ENCODE measurements around the gene SLC34A2. TPM values are rescaled to one million over a fixed set of nuclear protein-coding genes. Genes with fewer than 3 reads are reported as not detected.

SLC34A2 gene
- total RNA-seq, 1 donor from 2014 or later, result not detected

DNA sequence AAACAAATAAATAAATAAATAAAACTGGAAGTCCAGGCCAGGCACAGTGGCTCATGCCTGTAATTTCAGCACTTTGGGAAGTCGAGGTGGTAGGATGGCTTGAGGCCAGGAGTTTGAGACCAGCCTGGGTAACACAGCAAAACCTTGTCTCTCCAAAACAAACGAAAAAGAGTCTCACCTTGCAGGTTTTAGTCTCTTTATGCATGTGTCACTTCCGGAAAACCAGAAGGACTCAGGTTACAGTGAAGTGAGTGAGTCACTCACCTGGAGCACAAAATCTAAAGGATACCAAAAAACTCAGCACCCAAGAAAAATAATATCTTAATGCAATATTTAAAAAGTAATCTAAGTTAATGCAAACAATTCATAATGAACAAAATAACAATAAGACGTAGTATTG lies 20.1 kb upstream of the SLC34A2 start:
- Mint-ChIP-seq H3K4me3 (no peak overlapping the region), H3K27me3 (ENCODE audit: low read depth) (no peaks in the 10 kb centered on the region), H3K4me1 (no peaks in the 10 kb centered on the region), H3K36me3 (ENCODE audit: low read depth) (no peaks in the 10 kb centered on the region), H3K27ac (ENCODE audit: unreplicated experiment) (no peak overlapping the region), H3K9me3 (no peaks in the 10 kb centered on the region)
- DNase-seq (ENCODE audit: low read depth, low spot score), result no peak
- TF ChIP-seq, protein P1, sequence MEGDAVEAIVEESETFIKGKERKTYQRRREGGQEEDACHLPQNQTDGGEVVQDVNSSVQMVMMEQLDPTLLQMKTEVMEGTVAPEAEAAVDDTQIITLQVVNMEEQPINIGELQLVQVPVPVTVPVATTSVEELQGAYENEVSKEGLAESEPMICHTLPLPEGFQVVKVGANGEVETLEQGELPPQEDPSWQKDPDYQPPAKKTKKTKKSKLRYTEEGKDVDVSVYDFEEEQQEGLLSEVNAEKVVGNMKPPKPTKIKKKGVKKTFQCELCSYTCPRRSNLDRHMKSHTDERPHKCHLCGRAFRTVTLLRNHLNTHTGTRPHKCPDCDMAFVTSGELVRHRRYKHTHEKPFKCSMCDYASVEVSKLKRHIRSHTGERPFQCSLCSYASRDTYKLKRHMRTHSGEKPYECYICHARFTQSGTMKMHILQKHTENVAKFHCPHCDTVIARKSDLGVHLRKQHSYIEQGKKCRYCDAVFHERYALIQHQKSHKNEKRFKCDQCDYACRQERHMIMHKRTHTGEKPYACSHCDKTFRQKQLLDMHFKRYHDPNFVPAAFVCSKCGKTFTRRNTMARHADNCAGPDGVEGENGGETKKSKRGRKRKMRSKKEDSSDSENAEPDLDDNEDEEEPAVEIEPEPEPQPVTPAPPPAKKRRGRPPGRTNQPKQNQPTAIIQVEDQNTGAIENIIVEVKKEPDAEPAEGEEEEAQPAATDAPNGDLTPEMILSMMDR (conservative IDR thresholded peaks at IDR 0.05), result no peak

DNA sequence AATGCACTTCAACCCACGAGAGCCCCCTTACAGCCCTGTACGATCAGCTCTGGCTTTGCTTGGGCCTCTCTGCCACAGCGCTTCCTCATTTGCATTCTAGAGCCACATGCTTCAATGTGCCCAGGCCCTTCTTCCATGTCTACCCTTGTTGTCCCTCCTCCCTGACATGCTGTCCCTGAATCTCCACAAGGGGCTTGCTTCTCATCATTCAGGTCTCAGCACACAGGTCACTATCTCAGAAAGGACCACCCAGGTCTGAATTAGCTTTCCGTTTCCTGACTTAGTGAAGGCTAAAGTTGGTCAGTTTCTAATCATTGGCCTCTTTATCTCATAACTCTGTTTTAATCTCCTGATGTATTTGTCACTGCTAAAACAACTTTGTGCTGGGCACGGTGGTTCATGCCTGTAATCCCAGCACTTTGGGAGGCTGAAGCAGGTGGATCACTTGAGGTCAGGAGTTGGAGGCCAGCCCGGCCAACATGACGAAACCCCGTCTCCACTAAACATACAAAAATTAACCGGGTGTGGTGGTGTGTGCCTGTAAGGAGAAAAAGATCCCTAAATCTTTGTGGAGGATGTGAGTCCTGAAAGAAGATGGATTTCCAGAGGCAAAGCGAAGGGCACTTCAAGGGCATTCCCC lies 17.9 kb upstream of the SLC34A2 start:
- Mint-ChIP-seq H3K27me3 (ENCODE audit: low read depth) (no peaks in the 10 kb centered on the region), H3K36me3 (ENCODE audit: low read depth) (no peaks in the 10 kb centered on the region), H3K9me3 (no peaks in the 10 kb centered on the region), H3K27ac (ENCODE audit: unreplicated experiment) (no peak overlapping the region), H3K4me3 (no peak overlapping the region), H3K4me1 (no peaks in the 10 kb centered on the region)
- no peak for DNase-seq (ENCODE audit: low read depth, low spot score)
- TF ChIP-seq, protein P1 (conservative IDR thresholded peaks at IDR 0.05), result no peak

DNA sequence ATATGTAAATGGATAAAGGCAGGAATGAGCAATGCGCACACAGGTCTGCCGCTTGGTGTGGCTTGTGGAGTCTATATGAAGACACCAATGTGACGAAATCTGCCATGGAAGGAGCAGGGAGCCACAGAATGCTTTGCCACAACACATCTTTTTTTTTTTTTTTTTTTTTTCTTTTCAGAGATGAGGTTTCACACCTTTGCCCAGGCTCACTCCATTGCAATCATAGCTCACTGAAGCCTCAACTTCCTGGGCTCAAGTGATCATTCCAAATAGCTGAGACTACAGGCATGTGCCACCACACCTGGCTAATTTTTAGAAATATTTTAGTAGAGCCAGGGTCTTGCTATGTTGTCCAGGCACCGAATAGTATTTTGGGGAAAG lies 17.4 kb upstream of the SLC34A2 start:
- H3K4me3 Mint-ChIP-seq, result no peak overlapping the region
- DNase-seq (ENCODE audit: low read depth, low spot score), result no peak
- no peaks in the 10 kb centered on the region for H3K4me1 Mint-ChIP-seq
- TF ChIP-seq, protein P1 (conservative IDR thresholded peaks at IDR 0.05), result no peak
- no peak overlapping the region for H3K27ac Mint-ChIP-seq (ENCODE audit: unreplicated experiment)
- H3K9me3 Mint-ChIP-seq, result no peaks in the 10 kb centered on the region
- H3K36me3 Mint-ChIP-seq (ENCODE audit: low read depth), result no peaks in the 10 kb centered on the region
- H3K27me3 Mint-ChIP-seq (ENCODE audit: low read depth), result no peaks in the 10 kb centered on the region

DNA sequence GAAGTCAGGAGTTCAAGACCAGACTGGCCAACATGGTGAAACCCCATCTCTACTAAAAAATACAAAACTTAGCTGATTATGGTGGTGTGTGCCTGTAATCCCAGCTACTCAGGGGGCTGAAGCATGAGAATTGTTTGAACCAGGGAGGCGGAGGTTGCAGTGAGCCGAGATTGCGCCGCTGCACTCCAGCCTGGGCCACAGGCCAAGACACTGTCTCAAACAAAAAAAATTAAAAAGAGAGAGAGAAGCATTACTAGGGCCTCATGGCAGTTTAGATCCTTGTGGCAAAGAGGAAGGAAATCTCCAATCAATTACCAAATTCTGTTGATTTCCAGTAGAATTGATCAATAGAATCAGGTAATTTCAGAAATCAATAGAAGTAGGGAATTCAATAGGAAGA lies 16.8 kb upstream of the SLC34A2 start:
- H3K27me3 Mint-ChIP-seq (ENCODE audit: low read depth), result no peaks in the 10 kb centered on the region
- H3K9me3 Mint-ChIP-seq, result no peaks in the 10 kb centered on the region
- TF ChIP-seq, protein P1 (conservative IDR thresholded peaks at IDR 0.05), result no peak
- H3K36me3 Mint-ChIP-seq (ENCODE audit: low read depth), result no peaks in the 10 kb centered on the region
- no peak overlapping the region for H3K4me3 Mint-ChIP-seq
- no peak for DNase-seq (ENCODE audit: low read depth, low spot score)
- H3K4me1 Mint-ChIP-seq, result no peaks in the 10 kb centered on the region
- no peak overlapping the region for H3K27ac Mint-ChIP-seq (ENCODE audit: unreplicated experiment)

DNA sequence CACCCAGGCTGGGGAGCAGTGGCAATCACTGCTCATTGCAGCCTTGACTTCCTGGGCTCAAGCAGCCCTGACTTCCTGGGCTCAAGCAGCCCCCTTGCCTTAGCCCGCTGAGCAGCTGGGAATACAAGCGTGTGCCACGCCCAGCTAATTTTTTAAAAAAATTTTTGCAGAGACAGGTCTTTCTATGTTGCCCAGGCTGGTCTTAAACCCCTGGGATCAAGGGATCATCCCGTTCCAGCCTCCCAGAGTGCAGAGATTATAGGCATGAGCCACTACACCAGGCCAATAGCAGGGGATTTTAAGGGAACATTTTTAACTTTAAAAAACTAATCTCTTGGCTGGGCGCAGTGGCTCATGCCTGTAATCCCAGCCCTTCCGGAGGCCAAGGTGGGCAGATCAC lies 5.3 kb upstream of the SLC34A2 start:
- Mint-ChIP-seq H3K4me3 (no peak overlapping the region), H3K4me1 (peaks cover 12% of the 10 kb centered on the region), H3K36me3 (ENCODE audit: low read depth) (no peaks in the 10 kb centered on the region), H3K27ac (ENCODE audit: unreplicated experiment) (no peak overlapping the region), H3K9me3 (no peaks in the 10 kb centered on the region), H3K27me3 (ENCODE audit: low read depth) (peaks cover 33% of the 10 kb centered on the region)
- DNase-seq (ENCODE audit: low read depth, low spot score), result no peak
- TF ChIP-seq, protein P1 (conservative IDR thresholded peaks at IDR 0.05), result no peak
